Heart left ventricle (tissue), 16 donors: ENCODE data around the gene STAU1. TPM values are rescaled to one million over a fixed set of nuclear protein-coding genes. Genes with fewer than 3 reads are reported as not detected.

Experiments used
- ATAC-seq, 4 donors: fragments of 200-7000 bp; cut with Tn5 transposase; one replicate each; pipeline ENCODE4 v1.9.1; 2020 to 2022; ENCODE audit warnings: moderate library complexity in 4 of 4, mild to moderate bottlenecking in 3 of 4, moderate number of reproducible peaks in 1 of 4
- DNase-seq, 5 donors: peaks; one replicate each; pipeline ENCODE4 v3.0.0-alpha.2; 2020
- H3K27ac ChIP-seq, 12 donors: fragments of 200-600 bp; sonication (generic) in 4 of 12; one replicate each; pipeline versions ENCODE4 v1.5.0 to v1.8.0; 2016 to 2022; ENCODE audit warnings: mild to moderate bottlenecking in 2 of 12
- H3K27me3 ChIP-seq, 9 donors: fragments of 200-600 bp; sonication (generic) in 2 of 9; one replicate each; pipeline versions ENCODE4 v1.5.1 to v1.8.0; 2016 to 2022; ENCODE audit warnings: mild to moderate bottlenecking in 3 of 9
- H3K36me3 ChIP-seq, 9 donors: fragments of 200-600 bp; sonication (generic) in 2 of 9; one replicate each; pipeline versions ENCODE4 v1.5.0 to v1.8.0; 2018 to 2022; ENCODE audit warnings: mild to moderate bottlenecking in 2 of 9
- H3K4me1 ChIP-seq, 12 donors: fragments of 200-600 bp; sonication (generic) in 4 of 12; one replicate each; pipeline versions ENCODE4 v1.5.0 to v1.8.0; 2016 to 2022; ENCODE audit warnings: mild to moderate bottlenecking in 3 of 12
- H3K4me3 ChIP-seq, 12 donors: fragments of 200-600 bp; sonication (generic) in 4 of 12; one replicate each; pipeline versions ENCODE4 v1.5.0 to v1.8.0; 2017 to 2022; ENCODE audit warnings: mild to moderate bottlenecking in 9 of 12, moderate library complexity in 4 of 12
- H3K9me3 ChIP-seq, 12 donors: fragments of 200-600 bp; sonication (generic) in 4 of 12; one replicate each; pipeline versions ENCODE4 v1.5.0 to v1.8.0; 2016 to 2022; ENCODE audit warnings: mild to moderate bottlenecking in 1 of 12
- CTCF ChIP-seq, 12 donors: fragments of 200-600 bp; sonication (generic) in 4 of 12; IDR thresholded peaks; one replicate each; pipeline versions ENCODE4 v1.5.0 to v1.8.0; 2018 to 2022; ENCODE audit warnings: antibody characterized with exemption in 12 of 12, mild to moderate bottlenecking in 5 of 12
- POLR2A ChIP-seq, 2 donors: fragments of 450-650 bp; IDR thresholded peaks; one replicate each; pipeline ENCODE4 v1.6.1; 2017; ENCODE audit warnings: antibody characterized with exemption in 2 of 2, mild to moderate bottlenecking in 2 of 2, moderate library complexity in 2 of 2
- WGBS, 4 donors: extraction: QIAGEN DNeasy Blood & Tissue Kit in 2 of 4; methylation state at CpG; one replicate each; pipeline versions ENCODE4 v1.1.5 to v1.1.7; 2013 to 2018; 5-methylcytosine and 5-hydroxymethylcytosine counted together
- intact Hi-C, 10 donors: fragments of 100-400 bp; cut with DNase I; formaldehyde crosslinking; loops; one replicate each; pipeline versions ENCODE4 v1.11.1 to v1.14.2; 2022
- polyA plus RNA-seq, 2 donors: library from polyadenylated mRNA; stranded (reverse); fragments of 200-250 nt; gene quantifications; one replicate each; pipeline ENCODE4 v1.2.3, GENCODE V29; 2013
- total RNA-seq, 9 donors: library from RNA; depleted of rRNA in 2 of 9; stranded (reverse); fragments of >200 nt in 2 of 9; fragmentation: NEBNext Ultra II Directional in 3 of 9; extraction: Animal tissue kit (Norgen Biotek cat#: 25700) in 3 of 9; gene quantifications; one replicate each; pipeline versions ENCODE4 v1.1.0 to v1.2.4, GENCODE V29; 2016 to 2023
- donor health status: ischemic (EF 13 %, LVEDD 7.1; RV severe dilation, severe dysfunction).
- donor health status: healthy with polysubstance abuse.
- donor health status: DM: no; HTN: yes; CAD: no.
- donor health status: DM: no; HTN: no; CAD: no.
- donor health status: ischemic (EF 25% LVEDD 6.9; RV normal size, moderate dysfunction).
- donor health status: ischemic (EF 25% LVEDD 5.7; RV mildly dilated, moderate dysfunction).
- donor health status: healthy.
- donor health status: DM: yes; HTN: yes; CAD: no.
- donor health status: ischemic (EF 35%, LVEDD 5.7; RV mildly dilated, moderate dysfunction).
- donor health status: nonischemic (EF 11% LVEDD 7.7; RV severe dilation, severe dysfunction).
- donor health status: DM: yes; HTN: yes; CAD: no.
- donor health status: PGD.
- donor health status: ischemic (EF 29% LVEDD 5.4; RV normal size, mild dysfunction).
- donor health status: nonischemic (EF 23%, LVEDD 6.1; RV moderate dilation, normal function).

Gene STAU1
- total and polyA plus RNA-seq, 11 donors = 23.2 to 95.4 (median 70.5) TPM

- H3K4me1 ChIP-seq = peaks cover 0 to 38% (median 23%) of the 10 kb centered on the region in 12 donors
- DNase-seq (peak in 3 of 5 donors; percentile 8 to 61 (median 20)), ATAC-seq (peak in 2 of 4 donors; percentile 3 to 16)
- 0 to 1% (median 1%) methylated on average over 22 to 29 of the region's 29 CpGs for WGBS, 4 donors
- peak overlapping the region; percentile 81 to 97 (median 92) for H3K27ac ChIP-seq
- H3K27me3 ChIP-seq = no peaks in the 10 kb centered on the region
- no peaks in the 10 kb centered on the region for H3K9me3 ChIP-seq
- H3K36me3 ChIP-seq = no peaks in the 10 kb centered on the region
- intact Hi-C loops = loop anchor here in 3 of 10 donors (2.0 to 10.0 kb wide), 3 partner anchors 53 to 140 kb away; partner anchors contain the start of gene CSE1L (in 1 of the 3)
- H3K4me3 ChIP-seq = peak overlapping the region; percentile 66 to 96 (median 86)
- no peak for TF ChIP-seq CTCF (IDR thresholded peaks at IDR 0.05)
- TF ChIP-seq POLR2A (IDR thresholded peaks at IDR 0.05) = no peak
Observed at GRCh38 chr20:49187330-49187850, 744 bp downstream of the STAU1 start.

DNA sequence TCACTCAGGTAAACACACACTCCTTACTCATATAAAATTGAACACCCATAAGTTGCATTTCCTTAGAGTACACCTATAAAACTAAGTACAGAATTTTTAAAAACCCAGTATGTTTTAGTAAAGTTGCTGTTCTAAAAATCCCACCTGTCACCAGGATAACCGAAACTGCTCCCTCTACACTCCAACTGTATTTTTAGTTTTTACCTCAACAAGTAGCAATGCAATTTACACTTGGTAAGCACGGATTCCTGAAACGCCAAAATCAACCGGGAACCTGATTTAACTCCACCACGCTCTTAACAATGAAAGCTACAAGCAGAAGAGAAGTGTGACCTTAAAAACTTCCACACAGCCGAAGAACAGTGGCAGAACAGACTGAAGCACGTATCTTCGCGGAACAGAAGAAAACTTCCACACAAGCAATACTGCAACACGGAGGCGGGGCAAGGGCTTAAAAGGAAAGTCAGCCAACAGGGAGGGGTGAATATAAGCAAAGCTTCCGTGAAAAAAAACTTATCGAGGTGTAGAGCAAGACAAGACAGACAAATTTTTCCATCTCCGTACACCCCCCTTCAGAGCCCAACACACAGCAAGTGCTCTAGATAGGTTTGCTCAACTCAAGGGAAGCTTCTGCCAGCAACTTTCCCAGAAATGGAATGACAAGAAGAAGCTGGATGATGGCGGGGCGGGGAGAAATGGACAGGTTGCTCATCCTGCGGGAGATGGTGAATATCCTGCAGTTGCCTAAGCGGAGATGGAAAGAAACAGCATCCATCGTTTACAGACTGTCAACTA, 1.4 kb downstream of the STAU1 start:
- H3K27me3 ChIP-seq = no peaks in the 10 kb centered on the region
- H3K27ac ChIP-seq = peak overlapping the region; percentile 81 to 97 (median 92)
- no peaks in the 10 kb centered on the region for H3K36me3 ChIP-seq
- DNase-seq (peak; percentile 32 to 68 (median 51)), ATAC-seq (peak; percentile 7 to 41 (median 16))
- intact Hi-C loops = loop anchor here in 3 of 10 donors (2.0 to 10.0 kb wide), 3 partner anchors 52 to 139 kb away; partner anchors contain the start of gene CSE1L (in 1 of the 3)
- TF ChIP-seq CTCF (IDR thresholded peaks at IDR 0.05) = no peak
- no peak for TF ChIP-seq POLR2A (IDR thresholded peaks at IDR 0.05)
- no peaks in the 10 kb centered on the region for H3K9me3 ChIP-seq
- H3K4me3 ChIP-seq = peak overlapping the region; percentile 66 to 96 (median 86)
- 0 to 2% (median 1%) methylated on average over 19 of the region's 19 CpGs for WGBS, 4 donors
- peaks cover 0 to 45% (median 30%) of the 10 kb centered on the region in 12 donors for H3K4me1 ChIP-seq

DNA sequence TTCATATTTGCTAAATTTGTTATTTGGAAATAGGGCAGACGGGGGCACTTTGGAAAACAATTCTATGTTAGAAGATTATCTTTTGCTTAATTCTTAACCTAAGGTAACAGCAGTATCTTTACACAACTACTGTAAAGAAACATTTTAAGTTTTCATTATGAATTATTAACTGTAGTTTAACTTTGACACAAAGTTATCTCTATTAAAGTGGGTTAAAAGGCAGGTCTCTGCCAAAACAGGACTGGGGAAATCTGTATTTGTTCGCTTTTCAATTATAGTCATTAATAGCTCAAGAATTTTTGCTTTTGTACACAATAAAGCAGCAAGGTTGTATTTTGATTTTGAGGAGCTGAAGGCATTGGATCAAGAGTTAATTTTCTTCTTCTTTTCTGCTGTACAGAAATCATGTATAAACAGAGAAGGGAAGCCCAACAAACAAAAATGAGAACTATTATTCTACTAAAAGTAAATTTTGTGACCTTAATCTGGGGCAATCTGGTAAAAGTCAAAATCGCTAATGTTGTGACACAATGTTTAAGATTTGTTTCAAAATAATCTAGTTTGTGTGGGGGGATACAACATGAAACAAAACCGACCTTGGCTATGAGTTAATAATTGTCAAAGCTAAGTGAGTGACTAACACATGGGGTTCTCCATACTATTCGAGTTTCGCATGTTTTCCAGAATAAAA, 2.9 kb downstream of the STAU1 start:
- Histone ChIP-seq H3K4me3 (no peak overlapping the region), H3K4me1 (peaks cover 0 to 57% (median 39%) of the 10 kb centered on the region in 12 donors), H3K36me3 (no peaks in the 10 kb centered on the region), H3K27ac (peak overlapping the region in 2 of 12 donors; percentile 17 to 95), H3K27me3 (no peaks in the 10 kb centered on the region), H3K9me3 (no peaks in the 10 kb centered on the region)
- no peak for ATAC-seq
- no peak for DNase-seq
- no peak for TF ChIP-seq CTCF (IDR thresholded peaks at IDR 0.05)
- TF ChIP-seq POLR2A (IDR thresholded peaks at IDR 0.05) = no peak
- 80 to 86% (median 83%) methylated on average over 6 of the region's 6 CpGs for WGBS, 4 donors
- intact Hi-C loops = loop anchor here in 2 of 10 donors (5.0 to 10.0 kb wide), 2 partner anchors 50 to 138 kb away; partner anchors contain the start of gene CSE1L (in 1 of the 2)
